Right renal cortex interstitium (tissue), 3 donors: ENCODE results near the gene CORO7. TPM values are rescaled to one million over a fixed set of nuclear protein-coding genes. Genes with fewer than 3 reads are reported as not detected.

Experiments used
- DNase-seq, 3 donors: peaks; one replicate each; pipeline ENCODE4 v3.0.0-alpha.2; 2013; ENCODE audit warnings: low read depth in 3 of 3, low spot score in 2 of 3
- polyA plus RNA-seq, 3 donors: library from polyadenylated mRNA; unstranded; fragments of 120-200 nt; gene quantifications; one replicate each; pipeline ENCODE4 v1.2.1, GENCODE V29; 2013; ENCODE audit not compliant: insufficient read length in 3 of 3

Gene CORO7
- polyA plus RNA-seq, 3 donors = 14.3 to 17.2 (median 14.3) TPM

DNA sequence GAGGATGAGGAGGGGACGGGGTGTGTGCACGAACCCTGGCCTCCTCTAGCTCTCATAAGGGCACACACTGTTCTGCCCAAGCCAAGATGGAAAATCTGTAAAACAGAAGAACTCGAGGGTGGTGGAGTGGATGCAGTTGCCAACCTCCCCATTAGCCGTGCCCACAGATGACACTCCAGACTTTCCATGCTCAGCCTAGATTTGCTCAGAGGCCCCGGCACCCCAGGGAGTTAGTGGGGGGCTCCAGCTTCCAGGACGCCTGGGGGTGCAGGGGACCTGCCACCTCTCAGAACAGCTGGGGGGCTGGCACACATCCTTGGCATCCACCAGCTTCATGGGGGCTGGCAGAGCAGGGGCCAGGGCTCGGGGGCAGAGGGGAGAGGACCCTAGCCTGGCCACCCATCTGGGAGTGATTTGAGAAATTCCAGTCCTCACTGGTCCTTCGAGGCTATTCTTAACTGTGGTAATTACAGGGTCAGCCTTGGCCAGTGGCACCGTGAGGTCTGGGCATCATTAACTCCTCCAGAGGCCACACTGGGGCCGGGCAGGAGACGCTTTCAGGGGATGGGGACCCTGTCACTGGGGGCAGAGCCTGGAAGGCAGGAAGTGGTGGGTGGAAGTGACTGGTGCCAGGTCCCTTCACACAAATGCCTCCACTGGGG is 30.5 kb downstream of the CORO7 start:
- DNase-seq = no peak

DNA sequence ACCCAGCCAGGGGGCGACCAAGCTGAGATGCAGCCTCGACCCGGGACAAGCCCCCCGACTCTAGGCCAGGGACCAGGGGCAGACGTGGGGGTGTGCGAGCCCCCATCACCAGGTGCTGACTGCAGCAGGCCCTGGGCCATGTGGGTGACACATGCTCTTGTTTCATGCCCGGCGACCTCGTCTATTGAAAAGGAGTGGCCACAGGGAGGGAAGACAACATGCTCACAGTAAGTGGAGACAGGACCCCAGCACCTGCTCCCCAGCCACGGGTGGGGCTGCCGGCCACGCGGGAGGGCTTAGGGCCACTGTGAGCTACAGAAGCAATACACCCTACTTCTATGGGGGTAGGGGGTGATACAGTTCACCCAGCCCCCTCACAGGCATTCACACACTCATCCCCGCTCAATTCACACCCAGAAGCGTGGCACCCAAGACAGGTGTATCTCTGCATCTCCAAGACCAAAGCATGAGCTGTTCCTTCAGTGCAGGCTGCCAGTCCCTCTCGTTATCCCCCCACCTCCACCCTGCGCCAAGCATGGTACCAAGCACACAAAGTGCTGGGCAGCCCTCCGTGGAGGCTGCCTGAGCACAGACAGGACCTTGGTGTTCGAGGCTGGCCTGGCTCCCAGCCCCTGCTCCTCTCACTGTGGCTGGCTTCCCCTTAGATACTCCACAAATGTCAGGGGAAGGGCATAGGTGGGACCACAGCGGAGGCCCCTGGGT is 31.2 kb downstream of the CORO7 start:
- no peak for DNase-seq

DNA sequence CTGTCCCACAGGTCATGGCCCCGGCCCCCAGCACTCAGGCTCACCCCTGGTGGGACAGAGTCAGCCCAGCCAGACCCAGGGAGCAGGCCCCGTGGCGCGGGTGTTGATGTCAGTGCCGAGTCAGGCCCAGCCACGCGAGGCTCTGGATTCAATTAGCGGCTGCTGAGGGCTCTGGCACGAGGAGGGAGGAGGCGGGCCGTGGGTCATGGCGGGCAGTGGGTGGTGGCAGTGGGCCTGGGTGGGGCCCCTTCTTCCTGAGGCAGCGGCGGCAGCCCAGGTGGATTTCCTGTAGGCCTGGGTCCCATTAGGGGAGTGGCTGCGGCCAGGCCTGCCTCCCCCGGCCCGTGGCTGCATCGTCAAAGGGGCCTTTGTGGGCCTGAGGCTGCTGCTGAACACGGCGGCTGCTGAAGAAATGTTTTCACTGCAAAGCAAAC is 31.9 kb downstream of the CORO7 start:
- no peak for DNase-seq

DNA sequence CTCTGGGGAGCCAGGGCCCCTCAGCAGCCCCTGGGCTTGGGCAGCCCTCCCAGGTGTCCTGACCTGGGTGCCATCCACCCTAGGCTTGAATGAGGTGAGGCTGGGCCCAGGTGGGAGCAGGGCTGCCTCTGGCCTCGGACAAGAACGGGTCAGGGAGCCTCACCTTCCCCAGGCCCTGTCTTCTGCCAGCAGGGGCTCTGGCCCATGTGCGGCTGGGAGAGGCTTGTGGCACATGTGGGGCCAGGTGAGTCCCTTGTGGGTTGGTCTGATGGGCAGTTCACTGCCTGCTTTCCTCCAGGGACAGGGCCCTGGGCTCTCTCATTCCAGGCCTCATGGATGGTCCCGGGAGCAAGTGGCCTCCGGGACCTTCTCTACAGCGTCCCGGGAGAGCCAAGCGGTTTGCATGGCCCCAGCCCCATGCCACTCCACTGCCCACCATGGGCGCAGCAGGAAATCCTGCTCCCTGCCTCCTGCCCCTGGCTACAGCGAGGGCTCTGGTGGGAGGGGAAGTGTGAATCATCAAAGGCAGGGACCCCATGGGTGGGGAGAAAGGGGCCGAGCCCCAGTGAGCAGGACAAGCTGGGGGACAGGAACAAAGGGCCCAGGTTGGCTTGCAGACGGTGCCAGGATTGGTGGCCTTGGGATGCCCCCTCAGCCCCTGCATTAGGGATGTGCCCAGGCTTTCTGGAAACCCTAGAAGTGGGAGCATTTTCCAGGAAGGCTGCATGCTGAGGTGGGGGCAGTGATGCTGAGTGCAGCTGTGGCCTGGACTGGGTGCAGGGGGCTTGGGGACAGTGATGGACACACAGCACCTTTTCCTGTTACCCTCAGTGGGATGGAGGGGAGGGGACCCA is 32.6 kb downstream of the CORO7 start:
- no peak for DNase-seq

DNA sequence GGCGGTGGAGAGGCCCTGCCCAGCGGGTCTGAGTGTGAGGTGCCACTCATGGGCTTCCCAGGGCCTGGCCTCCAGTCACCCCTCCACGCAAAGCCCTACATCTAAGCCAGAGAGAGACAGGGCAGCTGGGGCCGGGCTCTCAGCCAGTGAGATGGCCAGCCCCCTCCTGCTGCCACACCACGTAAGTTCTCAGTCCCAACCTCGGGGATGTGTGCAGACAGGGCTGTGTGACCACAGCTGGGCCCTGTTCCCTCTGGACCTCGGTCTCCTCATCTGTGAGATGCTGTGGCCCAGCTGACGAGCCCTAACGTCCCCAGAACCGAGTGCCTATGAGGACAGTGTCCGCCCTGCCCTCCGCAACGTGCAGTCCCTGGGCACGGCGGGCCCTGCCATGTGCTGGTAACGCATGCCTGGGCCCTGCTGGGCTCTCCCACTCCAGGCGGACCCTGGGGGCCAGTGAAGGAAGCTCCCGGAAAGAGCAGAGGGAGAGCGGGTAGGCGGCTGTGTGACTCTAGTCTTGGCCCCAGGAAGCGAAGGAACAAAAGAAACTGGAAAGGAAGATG is 33.5 kb downstream of the CORO7 start:
- DNase-seq = no peak

DNA sequence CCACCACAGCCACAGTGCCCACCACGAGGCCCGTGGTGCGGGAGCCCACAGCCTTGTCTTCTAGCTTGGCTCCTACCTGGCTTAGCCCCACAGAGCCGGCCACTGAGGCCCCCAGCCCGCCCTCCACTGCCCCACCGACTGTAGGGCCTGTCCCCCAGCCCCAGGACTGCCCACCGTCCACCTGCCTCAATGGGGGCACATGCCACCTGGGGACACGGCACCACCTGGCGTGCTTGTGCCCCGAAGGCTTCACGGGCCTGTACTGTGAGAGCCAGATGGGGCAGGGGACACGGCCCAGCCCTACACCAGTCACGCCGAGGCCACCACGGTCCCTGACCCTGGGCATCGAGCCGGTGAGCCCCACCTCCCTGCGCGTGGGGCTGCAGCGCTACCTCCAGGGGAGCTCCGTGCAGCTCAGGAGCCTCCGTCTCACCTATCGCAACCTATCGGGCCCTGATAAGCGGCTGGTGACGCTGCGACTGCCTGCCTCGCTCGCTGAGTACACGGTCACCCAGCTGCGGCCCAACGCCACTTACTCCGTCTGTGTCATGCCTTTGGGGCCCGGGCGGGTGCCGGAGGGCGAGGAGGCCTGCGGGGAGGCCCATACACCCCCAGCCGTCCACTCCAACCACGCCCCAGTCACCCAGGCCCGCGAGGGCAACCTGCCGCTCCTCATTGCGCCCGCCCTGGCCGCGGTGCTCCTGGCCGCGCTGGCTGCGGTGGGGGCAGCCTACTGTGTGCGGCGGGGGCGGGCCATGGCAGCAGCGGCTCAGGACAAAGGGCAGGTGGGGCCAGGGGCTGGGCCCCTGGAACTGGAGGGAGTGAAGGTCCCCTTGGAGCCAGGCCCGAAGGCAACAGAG is 34.2 kb downstream of the CORO7 start:
- DNase-seq = no peak

DNA sequence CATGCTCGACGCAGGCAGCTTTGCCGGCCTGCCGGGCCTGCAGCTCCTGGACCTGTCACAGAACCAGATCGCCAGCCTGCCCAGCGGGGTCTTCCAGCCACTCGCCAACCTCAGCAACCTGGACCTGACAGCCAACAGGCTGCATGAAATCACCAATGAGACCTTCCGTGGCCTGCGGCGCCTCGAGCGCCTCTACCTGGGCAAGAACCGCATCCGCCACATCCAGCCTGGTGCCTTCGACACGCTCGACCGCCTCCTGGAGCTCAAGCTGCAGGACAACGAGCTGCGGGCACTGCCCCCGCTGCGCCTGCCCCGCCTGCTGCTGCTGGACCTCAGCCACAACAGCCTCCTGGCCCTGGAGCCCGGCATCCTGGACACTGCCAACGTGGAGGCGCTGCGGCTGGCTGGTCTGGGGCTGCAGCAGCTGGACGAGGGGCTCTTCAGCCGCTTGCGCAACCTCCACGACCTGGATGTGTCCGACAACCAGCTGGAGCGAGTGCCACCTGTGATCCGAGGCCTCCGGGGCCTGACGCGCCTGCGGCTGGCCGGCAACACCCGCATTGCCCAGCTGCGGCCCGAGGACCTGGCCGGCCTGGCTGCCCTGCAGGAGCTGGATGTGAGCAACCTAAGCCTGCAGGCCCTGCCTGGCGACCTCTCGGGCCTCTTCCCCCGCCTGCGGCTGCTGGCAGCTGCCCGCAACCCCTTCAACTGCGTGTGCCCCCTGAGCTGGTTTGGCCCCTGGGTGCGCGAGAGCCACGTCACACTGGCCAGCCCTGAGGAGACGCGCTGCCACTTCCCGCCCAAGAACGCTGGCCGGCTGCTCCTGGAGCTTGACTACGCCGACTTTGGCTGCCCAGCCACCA is 35.1 kb downstream of the CORO7 start:
- DNase-seq = no peak

DNA sequence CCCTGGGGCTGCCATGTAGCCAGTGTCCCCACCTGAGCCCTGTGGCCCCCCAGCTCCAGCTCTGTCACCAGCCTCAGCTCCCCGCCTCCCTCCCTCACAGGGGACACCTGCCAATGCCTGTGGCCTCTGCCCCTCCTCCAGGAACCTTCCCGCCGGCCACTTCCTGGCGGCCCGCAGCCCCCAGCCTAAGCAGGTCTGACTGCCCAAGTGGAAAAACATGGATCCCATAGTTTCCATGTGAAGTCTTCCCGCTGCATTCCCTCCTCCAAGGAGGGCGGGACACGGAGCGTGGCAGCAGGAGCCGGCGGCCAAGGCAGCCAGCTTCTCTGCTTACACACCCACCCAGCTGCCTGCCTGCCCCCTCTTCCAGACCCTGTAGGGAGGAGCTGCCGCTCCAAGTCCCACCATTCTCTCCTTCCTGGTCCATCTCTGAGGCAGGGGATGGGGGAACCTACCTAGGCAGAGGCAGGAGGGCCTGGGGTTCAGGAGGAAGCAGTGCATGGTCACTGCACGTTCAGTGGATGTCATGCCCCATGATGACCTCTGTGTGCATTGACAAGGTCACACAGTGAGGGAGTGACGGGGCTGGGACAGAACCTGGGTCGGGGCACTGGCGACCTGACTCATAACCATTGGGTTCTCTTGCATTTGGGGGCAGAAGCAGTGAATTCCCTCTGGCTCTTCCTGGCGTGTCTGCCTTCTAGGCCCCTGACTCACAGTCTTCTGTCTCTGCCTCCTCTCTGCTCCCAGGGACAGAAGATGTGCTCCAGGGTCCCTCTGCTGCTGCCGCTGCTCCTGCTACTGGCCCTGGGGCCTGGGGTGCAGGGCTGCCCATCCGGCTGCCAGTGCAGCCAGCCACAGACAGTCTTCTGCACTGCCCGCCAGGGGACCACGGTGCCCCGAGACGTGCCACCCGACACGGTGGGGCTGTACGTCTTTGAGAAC is 36.0 kb downstream of the CORO7 start:
- DNase-seq = no peak

DNA sequence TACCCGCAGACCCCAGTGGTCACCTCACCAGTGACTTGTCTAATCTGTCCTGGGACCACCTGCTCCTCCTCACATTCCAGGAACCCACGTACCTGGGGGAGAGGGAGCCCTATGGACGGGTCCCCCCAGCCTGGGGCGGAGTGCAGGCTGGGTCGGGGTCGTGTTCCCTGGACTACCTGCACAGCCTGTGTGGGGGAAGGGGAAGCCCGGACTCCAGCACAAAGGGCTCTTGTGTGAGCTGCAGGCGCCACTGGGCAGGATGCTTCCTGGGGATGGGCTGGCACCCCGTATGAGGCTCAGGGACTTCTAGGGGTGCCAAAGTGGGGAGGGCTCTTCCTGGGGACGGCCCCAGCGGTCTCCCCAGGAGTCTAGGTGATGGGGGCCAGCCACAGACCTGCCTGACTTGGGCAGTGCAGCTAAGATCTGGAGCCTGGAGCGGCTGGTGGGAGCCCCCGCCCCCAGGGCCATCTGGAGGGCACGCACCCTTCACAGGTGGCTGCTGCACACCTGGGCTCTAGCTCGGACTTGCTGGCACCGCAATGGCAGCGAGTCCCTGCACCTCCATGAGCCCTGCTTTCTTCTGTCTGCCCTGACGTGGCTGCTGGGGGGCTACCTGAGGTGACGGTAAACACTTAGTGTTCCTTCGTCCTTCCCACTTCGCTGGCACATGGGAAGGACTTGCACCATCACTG is 37.3 kb downstream of the CORO7 start:
- DNase-seq = no peak

DNA sequence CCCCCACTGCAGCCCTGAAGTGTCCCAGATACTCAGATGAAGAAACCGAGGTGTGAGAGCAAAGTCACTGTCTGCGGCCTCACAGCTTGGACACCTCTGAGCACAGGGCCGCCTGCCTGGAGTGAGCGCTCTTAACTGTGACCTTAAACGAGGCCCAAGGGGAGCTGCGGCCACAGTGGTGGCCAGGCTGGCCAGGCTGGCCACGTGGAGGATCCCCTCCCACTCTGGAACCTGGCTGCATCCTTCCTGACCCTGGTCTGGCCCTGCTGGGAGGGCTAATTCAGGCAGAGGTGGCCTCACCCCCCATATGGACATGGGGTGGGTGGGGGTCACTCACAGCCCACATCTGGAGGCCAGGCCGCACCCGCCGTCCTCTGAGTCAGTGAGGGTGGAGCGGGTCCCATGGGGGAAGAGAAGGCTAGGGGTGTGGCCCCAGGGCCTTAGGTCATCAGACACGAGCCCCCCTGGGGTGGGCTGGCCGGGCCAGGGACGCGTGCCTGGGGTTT is 38.2 kb downstream of the CORO7 start:
- DNase-seq = no peak

DNA sequence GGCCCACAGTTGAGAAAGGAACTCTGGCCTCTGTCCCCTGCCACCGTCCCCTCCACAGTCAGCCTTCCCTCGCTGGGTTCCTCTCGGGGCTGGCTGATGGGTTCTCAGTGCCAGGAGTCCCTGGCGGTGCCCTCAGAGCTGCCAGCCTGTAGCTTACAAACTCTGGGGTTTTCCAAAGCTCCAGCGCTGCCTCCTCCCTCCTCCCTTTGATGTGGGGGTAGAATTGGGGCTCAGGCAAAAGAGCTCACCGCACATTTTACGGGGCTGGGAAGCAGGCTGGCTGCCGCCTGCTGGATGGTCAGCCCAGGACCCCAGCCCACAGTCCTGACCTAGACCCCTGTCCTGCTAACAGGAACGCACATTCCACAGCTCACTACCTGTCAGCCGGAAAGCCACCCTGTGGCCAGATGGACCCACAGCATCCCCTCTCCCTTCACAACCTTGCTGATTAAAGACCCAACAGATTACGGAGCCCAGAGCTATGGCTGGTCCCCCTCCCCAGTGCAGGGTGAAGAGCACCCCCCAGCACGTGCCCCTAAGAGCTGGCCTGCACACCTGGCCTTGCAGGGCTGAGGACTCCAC is 38.7 kb downstream of the CORO7 start:
- no peak for DNase-seq

DNA sequence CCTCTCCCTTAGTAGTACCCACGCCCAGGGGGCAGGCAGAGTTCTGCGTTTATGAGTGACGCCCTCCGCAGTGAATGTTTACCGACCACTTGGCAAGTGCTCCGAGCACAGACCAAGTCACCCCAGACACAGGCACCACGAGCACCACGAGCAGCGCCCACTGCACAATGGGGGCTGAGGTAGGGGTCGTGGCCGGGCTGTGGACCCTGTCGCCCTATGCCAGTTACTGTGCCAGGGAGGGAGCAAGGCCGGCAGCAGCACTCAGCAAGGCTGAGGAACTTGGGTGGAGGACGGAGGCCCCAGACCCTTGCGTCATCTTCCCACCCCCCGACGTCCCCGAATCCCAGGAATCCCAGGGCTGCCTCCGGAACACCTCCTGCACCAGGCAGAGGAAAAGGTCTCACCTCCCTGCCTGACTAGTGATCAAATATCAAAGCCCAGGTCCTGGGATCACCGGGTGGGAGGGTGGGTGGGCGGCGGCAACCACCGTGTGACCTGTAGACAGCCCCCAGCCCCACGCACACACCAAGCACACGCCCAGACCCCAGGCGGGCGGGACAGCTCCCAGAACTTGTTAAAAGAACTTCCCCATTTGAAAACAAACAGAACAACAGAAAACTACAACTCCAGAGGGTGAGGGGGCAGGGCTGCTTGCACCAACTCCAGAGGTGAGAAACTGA is 39.4 kb downstream of the CORO7 start:
- DNase-seq = no peak

DNA sequence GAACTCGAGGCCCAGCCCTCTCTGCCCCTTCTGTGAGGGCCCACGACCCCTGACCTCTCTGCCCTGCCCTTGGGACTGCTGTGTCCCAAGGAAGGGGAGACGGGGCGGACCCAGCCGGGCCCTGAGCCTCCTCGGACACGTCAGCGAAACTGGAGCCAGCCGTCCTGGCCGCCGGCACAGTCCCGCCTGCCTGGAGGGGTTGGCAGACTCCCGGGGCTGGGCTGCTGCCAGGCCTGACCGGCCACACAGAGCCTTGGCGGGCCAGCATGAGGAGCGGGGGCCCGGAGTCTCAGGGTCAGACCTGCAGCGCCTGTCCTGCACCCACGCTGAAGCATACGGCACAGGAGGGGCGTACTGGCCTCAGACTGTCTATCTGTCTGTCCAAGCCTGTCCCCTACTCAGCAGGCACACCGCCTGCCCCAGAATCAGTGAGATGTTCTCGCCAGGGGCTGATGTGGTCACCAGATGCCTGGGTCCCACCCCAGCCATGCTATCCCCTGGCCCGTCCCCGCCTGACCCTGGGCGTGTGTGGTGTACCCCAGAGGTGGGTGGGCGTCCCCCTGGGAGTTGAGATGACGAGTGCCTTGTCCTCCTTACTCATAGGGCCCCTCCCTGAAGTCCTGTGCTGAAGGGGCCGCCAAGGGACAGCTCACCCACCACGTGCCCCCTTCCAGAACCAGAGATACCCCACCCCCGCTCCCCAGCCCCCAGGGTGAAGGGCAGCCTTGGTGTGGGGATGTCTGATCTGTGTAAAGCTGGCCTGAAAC is 40.1 kb downstream of the CORO7 start:
- no peak for DNase-seq

DNA sequence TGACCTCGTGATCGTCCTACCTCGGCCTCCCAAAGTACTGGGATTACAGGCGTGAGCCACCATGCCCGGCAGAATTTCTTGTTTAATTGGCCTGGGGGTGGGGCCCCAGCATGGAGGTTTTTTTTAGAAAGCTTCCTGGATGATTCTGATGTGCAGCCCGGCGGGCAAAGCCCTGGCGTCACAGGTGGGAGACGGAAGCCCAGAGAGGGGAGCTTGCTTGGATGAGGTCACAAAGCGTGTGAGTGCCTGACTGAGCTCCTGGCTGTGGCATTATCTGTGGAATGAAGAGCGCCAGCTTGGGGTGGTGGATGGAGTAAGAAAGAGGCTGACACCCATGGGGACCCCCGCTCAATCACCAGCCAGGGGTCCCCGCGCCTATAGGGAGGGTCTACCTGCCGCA is 40.7 kb downstream of the CORO7 start:
- DNase-seq = no peak

DNA sequence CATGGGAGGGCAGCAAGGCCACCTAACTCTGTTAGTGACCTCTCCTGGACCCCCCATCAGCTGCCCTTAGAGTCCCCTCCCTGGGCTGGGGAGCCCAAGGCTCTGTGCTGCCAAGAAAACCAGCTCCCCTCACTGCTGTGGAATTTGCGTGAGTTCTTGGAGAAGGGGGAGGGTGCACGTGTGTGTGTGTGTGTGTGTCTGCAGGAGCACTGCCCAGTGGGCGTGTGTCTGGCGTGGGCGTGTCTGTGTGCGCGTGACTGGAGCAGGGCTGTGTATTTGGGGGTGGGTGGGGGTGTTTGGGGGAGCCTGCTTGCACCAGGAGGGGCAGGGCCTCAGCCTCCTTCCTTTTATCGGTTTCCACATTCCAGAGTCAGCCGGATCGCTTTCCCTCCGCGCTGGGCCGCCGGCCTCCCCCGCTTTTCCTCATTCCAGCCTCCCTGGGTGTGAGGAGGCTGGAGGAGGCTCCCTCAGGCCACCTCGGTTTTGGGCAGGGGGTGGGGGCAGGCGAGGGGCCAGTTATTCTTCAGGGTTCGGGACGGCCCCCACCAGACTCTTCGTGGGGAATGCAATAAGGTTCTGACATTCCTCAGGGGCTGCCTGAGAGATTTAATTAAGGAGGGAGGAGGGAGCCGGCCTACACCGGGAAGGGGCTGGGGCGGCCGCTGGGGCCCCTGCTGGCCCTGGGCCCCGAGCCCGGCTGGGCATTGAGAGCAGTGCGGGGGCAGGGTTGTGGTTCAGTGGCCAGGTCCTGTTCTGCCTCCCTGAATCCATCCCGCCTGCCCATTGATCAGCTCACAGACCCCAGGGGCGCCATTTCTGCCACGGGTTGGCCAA is 42.3 kb downstream of the CORO7 start:
- DNase-seq = no peak
